Esophagus muscularis mucosa (tissue), 4 donors: ENCODE measurements around the gene PLCD1. TPM values are rescaled to one million over a fixed set of nuclear protein-coding genes. Genes with fewer than 3 reads are reported as not detected.
"Not testable (repeated sequence)": the region's sequence is repeated elsewhere in the genome, so short reads cannot be mapped to it uniquely, and the experiment has no call there.

Source experiments
- DNase-seq: peaks from one replicate; pipeline ENCODE4 v3.0.0-alpha.2; 2017; ENCODE audit errors: extremely low spot score
- H3K27ac ChIP-seq, 4 donors: fragments of 200-600 bp; sonication (generic); replicated peaks in 1 of 4; 1 replicate in 3 of 4; 2 replicates in 1 of 4; pipeline ENCODE4 v1.5.1; 2016 to 2019; ENCODE audit warnings: mild to moderate bottlenecking in 1 of 4
- H3K27me3 ChIP-seq, 4 donors: fragments of 200-600 bp; sonication (generic); one replicate each; pipeline versions ENCODE4 v1.5.1 to v1.6.0; 2016 to 2019
- H3K36me3 ChIP-seq, 4 donors: fragments of 200-600 bp; sonication (generic); one replicate each; pipeline ENCODE4 v1.5.1; 2016 to 2019
- H3K4me1 ChIP-seq, 4 donors: fragments of 200-600 bp; sonication (generic); one replicate each; pipeline ENCODE4 v1.5.1; 2016 to 2019
- H3K4me3 ChIP-seq, 4 donors: fragments of 200-600 bp; sonication (generic); 1 replicate in 2 of 4; 2 replicates in 2 of 4; pipeline ENCODE4 v1.5.1; 2016 to 2019; ENCODE audit warnings: mild to moderate bottlenecking in 4 of 4, moderate library complexity in 1 of 4
- H3K9me3 ChIP-seq, 4 donors: fragments of 200-600 bp; sonication (generic); 1 replicate in 3 of 4; 2 replicates in 1 of 4; pipeline ENCODE4 v1.5.1; 2016 to 2019
- EP300 ChIP-seq: sonication (generic); formaldehyde crosslinking; IDR thresholded peaks from one replicate; pipeline ENCODE4 v1.6.1; 2017; ENCODE audit warnings: antibody characterized with exemption
- POLR2A ChIP-seq: fragments of 450-650 bp; IDR thresholded peaks from one replicate; pipeline ENCODE4 v1.6.1; 2017; ENCODE audit warnings: antibody characterized with exemption, moderate library complexity, mild to moderate bottlenecking, low read depth
- POLR2AphosphoS5 ChIP-seq, 2 donors: sonication (generic); formaldehyde crosslinking; IDR thresholded peaks; one replicate each; pipeline ENCODE4 v1.6.1; 2017; ENCODE audit warnings: antibody characterized with exemption in 2 of 2
- WGBS: methylation state at CpG from one replicate; pipeline ENCODE4 v1.1.5; 2018; 5-methylcytosine and 5-hydroxymethylcytosine counted together
- intact Hi-C: fragments of 100-400 bp; cut with DNase I; formaldehyde crosslinking; loops from one replicate; pipeline ENCODE4 v1.15.1; 2023
- total RNA-seq, 4 donors: library from RNA; depleted of rRNA; stranded (reverse); fragments of >200 nt; gene quantifications; one replicate each; pipeline versions ENCODE4 v1.1.0 to v1.2.1, GENCODE V29; 2016
- TF ChIP-seq, protein P1 (sequence below), 3 experiments: fragments of 200-600 bp in 2 of 3; fragments of 450-650 bp in 1 of 3; sonication (generic) in 2 of 3; IDR thresholded peaks; one replicate each; pipeline ENCODE4 v1.5.1; 2017 to 2019; ENCODE audit warnings: antibody characterized with exemption in 3 of 3, mild to moderate bottlenecking in 2 of 3, moderate library complexity in 1 of 3

PLCD1 gene
- total RNA-seq, 4 donors from 2014 or later, result 21.0 to 35.3 (median 28.5) TPM

DNA sequence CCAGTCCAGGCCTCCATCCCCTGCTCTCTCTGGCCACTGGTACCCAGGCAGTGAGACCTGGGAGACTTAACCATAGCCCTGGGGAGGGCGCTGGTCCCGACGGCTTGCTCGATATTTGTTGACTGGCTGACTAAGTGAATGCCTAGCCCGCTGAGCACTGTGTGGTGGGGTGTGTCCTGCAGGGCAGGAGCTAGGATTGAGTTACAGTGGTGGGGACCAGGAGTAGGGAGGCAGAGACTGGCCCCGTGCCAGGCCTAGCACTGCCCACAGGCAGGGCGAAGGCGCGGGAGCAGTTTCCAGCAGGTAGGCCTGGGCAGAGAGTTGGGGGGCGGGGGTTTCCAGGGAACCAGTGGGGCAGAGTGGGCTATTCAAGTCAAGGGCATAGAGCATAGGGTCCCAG, 38.9 kb downstream of the PLCD1 start, which contains the start of gene VILL:
TSS of gene VILL (plus strand) at position 260 of the 400 bp plus-strand sequence. CDS start 2,887 bp downstream, outside the sequence.
- Histone ChIP-seq H3K27ac (no peak within 1 kb of the TSS), H3K9me3 (no peaks in the 10 kb centered on the region), H3K4me1 (peaks cover 4 to 22% (median 18%) of the 10 kb centered on the region in 4 donors), H3K36me3 (no peaks in the 10 kb centered on the region), H3K27me3 (no peaks in the 10 kb centered on the region), H3K4me3 (no peak within 1 kb of the TSS)
- no peak for TF ChIP-seq EP300
- TF ChIP-seq POLR2A, result no peak
- TF ChIP-seq, protein P1, sequence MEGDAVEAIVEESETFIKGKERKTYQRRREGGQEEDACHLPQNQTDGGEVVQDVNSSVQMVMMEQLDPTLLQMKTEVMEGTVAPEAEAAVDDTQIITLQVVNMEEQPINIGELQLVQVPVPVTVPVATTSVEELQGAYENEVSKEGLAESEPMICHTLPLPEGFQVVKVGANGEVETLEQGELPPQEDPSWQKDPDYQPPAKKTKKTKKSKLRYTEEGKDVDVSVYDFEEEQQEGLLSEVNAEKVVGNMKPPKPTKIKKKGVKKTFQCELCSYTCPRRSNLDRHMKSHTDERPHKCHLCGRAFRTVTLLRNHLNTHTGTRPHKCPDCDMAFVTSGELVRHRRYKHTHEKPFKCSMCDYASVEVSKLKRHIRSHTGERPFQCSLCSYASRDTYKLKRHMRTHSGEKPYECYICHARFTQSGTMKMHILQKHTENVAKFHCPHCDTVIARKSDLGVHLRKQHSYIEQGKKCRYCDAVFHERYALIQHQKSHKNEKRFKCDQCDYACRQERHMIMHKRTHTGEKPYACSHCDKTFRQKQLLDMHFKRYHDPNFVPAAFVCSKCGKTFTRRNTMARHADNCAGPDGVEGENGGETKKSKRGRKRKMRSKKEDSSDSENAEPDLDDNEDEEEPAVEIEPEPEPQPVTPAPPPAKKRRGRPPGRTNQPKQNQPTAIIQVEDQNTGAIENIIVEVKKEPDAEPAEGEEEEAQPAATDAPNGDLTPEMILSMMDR (IDR thresholded peaks at IDR 0.05), result no peak
- intact Hi-C loops, result no loop called here
- 92% methylated on average over 7 of the region's 10 CpGs for WGBS
- no peak for DNase-seq

DNA sequence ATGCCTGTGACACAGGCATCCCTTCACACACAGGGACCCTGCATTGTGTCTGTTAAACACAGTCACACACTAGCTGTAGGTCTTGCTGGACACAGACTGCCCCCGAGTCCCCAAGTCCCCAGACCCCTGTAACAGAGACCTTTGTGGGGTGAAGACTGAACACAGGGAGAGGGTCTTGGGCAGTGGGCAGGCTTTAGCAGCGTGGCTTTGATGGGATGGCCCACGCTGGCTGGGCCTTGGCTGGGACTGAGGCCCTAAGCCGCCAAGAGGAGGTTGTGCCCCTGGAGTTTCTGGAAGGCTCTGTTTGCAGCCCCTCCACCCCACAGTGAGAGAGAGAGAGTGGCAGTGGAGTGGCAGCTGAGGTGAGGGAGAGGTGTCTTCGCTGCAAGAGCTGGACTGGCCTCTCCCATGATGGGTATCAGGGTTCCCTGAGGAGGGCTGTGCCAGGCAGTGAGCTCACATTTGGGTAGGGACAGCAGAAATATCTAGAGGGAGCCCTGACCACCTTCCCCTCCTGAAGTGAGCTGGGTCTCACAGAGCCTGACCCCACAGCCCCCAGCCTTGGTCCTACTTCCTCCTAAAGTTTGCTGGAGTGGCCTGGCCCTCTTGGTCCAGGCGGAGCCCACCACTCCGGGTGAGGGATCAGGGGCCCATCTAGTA, 39.5 kb downstream of the PLCD1 start:
- H3K4me1 ChIP-seq, result peaks cover 4 to 19% (median 16%) of the 10 kb centered on the region in 4 donors
- H3K4me3 ChIP-seq, result no peak overlapping the region
- intact Hi-C loops, result no loop called here
- WGBS, result 91% methylated on average over 5 of the region's 7 CpGs
- no peak overlapping the region for H3K27ac ChIP-seq
- H3K36me3 ChIP-seq, result peaks cover 0 to 5% (median 1%) of the 10 kb centered on the region in 4 donors
- TF ChIP-seq EP300, result no peak
- TF ChIP-seq, protein P1 (IDR thresholded peaks at IDR 0.05), result no peak
- TF ChIP-seq POLR2AphosphoS5 (IDR thresholded peaks at IDR 0.05), result no peak
- TF ChIP-seq POLR2A, result no peak
- H3K27me3 ChIP-seq, result no peaks in the 10 kb centered on the region
- no peak for DNase-seq
- H3K9me3 ChIP-seq, result no peaks in the 10 kb centered on the region

DNA sequence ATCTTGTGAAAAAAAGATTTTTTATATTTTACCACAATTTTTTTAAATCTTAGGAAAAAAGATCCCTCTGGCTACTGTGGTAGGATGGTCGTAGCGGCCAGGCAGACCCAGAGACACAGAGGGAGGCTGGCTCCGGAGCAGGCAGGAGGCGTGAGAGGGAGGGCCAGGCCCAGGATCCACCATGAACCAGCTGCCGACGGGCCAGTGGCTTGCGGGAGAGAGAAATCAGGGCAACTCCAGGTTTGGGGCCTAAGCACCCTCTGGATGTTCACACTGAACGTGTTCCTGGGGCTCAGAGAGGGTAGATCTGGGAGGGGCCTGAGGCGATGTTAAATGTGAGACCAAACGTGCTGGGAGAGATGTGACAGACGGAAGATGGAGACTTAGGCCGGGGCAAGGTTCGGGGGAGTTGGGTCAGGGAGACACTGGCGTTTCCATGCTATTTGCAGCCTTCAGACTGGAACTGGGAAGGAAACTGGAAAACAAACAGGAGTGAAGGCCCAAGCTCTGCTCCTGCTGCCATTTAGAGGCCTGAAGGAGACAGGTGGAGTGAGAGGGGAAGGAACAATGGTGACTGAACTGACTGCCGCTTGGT, 40.4 kb downstream of the PLCD1 start:
- TF ChIP-seq POLR2A (no peak), EP300 (no peak), POLR2AphosphoS5 (IDR thresholded peaks at IDR 0.05) (no peak)
- TF ChIP-seq, protein P1 (IDR thresholded peaks at IDR 0.05), result no peak
- Histone ChIP-seq H3K4me1 (peaks cover 4 to 10% (median 7%) of the 10 kb centered on the region in 4 donors), H3K9me3 (no peaks in the 10 kb centered on the region), H3K27ac (no peak overlapping the region), H3K36me3 (peaks cover 0 to 14% (median 6%) of the 10 kb centered on the region in 4 donors), H3K4me3 (no peak overlapping the region), H3K27me3 (no peaks in the 10 kb centered on the region)
- 86% methylated on average over 15 of the region's 15 CpGs for WGBS
- DNase-seq, result no peak
- intact Hi-C loops, result no loop called here

DNA sequence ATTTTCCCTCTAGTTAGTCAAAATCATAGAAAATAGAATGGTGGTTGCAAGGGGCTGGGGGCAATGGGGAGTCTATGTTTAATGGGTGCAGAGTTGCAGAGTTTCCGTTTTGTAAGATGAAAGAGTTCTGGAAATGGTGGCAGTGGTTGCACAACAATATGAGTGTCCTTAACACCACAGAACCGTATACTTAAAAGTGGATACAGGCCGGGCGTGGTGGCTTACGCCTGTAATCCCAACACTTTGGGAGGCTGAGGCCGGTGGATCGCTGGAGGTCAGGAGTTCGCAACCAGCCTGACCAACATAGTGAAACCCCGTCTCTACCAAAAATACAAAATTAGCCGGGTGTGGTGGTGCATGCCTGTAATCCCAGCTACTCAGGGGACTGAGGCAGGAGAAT, 41.1 kb downstream of the PLCD1 start:
- H3K9me3 ChIP-seq, H3K4me1 ChIP-seq, H3K27ac ChIP-seq, intact Hi-C loops, H3K4me3 ChIP-seq, DNase-seq, H3K27me3 ChIP-seq: not testable (repeated sequence)
- 88% methylated on average over 10 of the region's 10 CpGs for WGBS
- H3K36me3 ChIP-seq, result peaks cover 0 to 16% (median 6%) of the 10 kb centered on the region in 4 donors

DNA sequence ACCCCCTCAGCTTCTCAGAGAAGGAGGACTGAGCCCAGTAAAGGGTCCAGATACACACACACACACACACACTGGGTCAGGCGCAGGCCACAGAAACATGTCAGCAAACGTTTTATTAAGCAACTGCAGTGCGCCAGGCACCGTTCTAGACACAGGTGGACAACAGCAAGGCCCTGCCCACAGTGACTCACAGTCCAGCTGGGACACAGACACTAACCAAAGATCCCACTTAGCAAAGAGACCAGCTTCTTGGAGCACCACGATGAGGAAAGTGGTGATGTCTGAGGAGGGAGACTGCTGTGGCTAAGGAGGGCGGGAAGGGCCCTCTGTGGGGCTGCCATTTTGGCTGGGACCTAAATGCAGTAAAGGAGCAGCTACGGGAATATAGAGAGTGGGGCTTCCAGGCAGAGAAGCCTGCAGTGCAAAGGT, 41.7 kb downstream of the PLCD1 start:
- Histone ChIP-seq H3K27ac (no peak overlapping the region), H3K4me3 (no peak overlapping the region), H3K36me3 (peaks cover 0 to 20% (median 10%) of the 10 kb centered on the region in 4 donors), H3K9me3 (no peaks in the 10 kb centered on the region), H3K4me1 (no peaks in the 10 kb centered on the region), H3K27me3 (no peaks in the 10 kb centered on the region)
- WGBS, result 86% methylated on average over 7 of the region's 7 CpGs
- no peak for DNase-seq
- intact Hi-C loops, result no loop called here
- TF ChIP-seq POLR2AphosphoS5 (IDR thresholded peaks at IDR 0.05) (no peak), EP300 (no peak), POLR2A (no peak)
- TF ChIP-seq, protein P1 (IDR thresholded peaks at IDR 0.05), result no peak
